NCI-H526 treated with DMSO at 0.1 percent for 48 hours (cell line): ENCODE data around the gene FMNL2.
A peak's percentile ranks its signal among the peaks of the same experiment; 100 is the strongest.

Source experiments
- DNase-seq: peaks from one replicate; lab custom pipeline; 2025; lab: John Stamatoyannopoulos, UW

Gene FMNL2

DNA sequence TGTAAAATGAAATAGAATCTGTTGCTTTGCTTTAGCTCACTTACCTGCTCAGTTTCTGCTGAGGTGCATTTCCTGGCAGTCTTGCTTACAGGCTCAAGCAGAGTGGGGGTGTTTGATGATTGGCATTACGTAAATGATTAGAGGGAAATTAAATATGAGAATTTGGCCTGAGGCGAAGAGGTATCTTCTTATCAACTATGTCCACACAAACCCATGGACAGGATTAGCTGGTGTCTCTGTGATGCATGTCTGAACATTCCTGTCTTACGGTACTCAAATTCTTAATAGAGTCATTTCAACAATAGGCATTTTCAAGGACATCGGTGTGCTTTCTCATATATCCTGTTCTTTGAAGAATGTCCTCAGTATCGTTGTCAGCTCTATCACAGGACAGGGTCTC lies 280.2 kb downstream of the FMNL2 start:
- DNase-seq, result peak; percentile 4

DNA sequence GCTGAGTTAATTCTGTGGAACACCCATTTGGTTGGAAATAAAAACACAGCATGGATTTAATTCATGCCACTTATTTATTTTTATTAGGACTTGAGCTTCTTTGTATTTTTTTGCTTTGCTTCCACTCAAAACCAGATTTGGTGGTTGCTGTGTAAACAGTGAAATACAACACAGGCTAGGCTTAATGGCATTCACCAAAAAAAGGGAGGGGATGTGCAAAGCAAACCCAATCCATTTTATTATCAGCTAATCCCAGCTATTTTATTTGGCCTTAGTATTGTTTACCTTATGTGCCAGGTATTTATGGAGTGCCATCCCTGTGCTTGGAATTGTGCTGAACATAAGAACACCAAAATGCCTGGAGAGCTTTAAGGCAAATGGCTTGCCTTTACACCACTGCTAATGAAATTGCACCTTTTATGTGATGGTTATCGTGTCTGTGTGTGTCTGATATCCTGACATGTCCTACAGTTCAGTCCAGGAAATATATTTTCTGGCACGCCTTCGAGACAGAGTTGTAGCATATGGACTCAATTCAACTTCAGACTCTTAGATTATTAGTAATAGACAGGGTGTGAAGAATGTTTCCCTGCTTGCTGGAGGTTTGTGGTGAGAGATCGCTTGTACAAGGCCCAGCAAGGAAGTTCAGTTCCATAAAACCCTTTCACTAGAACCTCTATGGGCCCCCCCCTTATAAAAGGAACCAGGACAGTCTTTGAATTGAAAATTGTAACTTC lies 282.6 kb downstream of the FMNL2 start:
- no peak for DNase-seq

DNA sequence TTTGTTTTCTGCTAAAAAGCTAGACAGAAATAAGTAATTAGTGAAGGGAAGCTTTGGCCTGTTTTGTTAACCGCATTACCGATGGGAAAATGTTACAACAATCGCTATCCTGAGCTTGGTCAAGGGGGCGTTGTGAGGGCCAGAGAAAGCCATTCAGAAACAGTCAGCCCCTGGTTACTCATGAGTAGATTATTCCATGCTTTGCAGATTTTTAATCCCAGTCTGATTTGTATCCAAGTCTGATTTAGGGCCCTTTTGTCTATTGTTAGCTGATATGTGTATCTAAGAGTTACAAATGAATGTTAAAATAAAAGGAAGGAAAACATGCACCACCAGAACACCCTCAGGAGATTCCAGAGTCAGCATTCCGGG lies 283.2 kb downstream of the FMNL2 start:
- DNase-seq, result no peak

DNA sequence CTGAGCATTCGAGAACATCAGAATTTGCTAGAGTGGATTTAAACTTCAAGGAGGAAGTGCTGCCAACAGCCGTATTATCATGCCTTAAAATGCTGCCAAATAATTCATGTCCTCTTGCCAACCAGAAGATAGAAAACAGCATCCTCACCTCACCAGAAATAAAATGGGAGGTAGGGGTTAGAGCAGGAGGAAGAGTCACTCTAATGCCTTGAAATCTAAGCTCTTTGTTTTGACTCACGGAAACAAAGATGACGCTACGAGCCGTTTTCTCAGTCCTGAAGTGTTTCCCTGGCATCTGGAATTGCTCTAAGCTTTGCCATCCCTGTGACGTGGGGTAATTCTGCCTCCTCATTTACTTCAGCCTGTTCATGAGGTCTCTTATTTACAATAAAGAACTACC lies 285.2 kb downstream of the FMNL2 start:
- DNase-seq, result no peak

DNA sequence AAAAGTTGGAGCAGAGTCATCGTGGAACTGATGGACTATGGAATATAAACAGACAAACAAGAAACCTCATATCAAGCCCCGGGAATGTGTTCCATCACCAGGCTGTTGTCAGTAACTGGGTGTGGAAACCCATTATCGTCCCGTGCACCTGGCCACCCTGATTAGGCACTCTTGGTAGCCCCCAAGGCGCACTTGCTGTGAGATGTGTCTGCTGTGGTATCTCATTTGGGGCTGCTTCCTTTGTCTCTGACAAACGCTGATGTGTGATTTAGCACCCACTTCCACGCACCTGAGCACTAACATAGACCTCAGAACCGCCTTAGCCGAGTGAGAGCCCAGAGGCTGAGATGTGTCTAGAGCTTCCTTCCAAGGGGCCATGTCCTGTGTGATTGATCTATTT lies 286.0 kb downstream of the FMNL2 start:
- DNase-seq, result no peak

DNA sequence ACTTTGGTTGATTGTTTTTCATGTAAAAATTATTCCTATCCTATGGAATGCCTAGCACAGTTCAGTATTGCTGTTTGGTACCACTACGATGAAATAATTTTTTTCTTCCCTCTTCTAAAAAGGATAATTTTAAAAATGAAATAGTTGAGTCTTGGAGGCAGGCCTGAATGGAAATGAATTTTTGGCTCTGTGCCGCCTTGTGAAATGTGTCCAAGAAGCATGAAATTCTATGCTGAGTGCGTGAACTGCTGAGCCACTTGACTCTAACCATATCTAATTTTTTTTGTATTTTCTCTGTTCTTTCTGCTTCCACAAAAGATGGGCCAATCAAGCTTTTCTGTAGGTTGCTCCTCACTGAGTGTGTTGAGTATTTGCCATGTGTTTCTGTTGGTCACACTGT lies 287.2 kb downstream of the FMNL2 start:
- DNase-seq, result no peak

DNA sequence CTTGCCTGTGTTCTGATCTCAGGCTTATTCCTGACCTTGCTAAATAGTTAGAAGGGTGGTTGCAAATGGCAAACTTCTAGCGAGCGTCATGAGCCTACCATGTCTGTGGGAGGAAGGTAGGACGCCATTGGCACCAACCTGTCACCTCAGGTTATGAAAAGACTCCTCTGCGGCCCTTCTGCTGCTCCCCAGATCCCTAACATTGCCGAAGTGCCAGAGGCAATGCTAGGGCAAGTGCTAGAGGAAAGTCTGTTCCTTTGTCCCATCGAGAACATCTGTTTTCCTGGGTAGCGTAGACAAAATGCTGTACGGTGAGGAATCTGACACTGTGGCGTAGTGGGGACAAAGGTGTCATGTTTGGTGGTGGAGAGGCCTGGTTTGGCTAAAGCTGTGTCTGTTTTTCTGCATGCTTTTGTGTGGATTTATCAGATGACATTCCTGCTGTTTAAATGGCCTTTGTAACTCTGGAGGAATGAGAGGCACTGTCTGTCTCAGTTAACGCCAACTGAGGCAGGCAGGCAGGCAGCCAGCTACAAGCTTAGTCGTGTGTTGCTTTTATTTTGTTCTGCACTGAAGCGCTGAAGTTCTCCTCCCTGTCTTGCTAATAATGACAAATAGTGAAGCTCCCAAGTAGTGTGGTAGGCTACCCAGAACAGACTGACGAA lies 288.2 kb downstream of the FMNL2 start:
- DNase-seq, result no peak

DNA sequence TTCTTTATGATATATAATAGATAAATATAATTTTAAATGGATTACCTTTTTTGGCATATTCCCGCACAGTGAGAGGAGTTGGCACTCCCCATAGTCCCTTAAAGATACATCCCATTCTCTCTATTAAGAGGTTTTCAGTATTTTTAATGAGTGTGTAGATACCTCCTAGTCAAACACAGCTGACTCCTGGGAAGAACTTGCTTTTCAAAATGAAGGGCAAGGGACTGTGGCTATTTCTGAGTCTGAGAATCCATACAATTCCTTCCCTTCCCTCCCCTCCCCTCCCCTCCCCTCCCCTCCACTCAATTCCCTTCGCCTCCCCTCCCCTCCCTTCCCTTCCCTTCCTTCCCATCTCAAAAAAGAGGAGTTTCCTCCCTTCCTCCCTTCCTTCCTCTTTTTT lies 288.8 kb downstream of the FMNL2 start:
- no peak for DNase-seq

DNA sequence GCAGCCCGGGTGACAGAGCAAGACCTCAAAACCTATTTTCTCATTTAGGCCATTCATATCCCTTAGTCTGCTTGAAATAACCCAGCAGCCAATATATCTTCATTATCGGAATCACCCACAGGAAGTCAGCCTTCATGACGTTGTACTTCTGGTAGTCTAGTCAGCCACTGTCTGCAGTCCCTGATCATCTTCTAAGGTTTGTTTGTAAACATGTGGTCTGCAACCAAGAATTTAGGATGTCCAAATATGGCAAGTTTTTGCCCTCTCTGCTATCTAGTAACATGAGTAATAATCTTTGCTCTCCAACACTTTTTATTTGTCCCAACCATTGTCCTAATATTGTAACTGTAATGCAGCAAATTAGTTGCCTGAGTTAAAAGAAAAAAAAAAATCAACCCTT lies 289.8 kb downstream of the FMNL2 start:
- no peak for DNase-seq

DNA sequence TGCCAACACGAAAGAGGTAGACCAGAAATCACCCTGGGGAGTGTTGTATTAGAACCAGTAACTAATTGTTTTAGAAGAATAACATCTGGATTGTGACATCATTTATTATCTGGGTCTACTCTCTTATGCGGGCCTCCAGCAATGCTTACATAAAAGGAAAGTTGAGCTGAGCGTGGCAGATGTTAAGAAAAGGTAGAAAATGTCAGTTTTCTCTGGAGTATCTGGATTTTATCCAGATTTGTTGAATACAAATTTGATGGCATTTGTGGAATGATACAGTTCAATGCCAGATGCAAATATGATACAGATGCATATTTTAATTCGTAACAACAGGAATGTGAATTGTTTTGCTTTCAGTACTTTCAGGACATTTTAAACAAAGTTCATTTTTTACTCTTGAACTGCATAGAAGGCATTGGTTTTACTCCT lies 292.0 kb downstream of the FMNL2 start:
- DNase-seq, result no peak

DNA sequence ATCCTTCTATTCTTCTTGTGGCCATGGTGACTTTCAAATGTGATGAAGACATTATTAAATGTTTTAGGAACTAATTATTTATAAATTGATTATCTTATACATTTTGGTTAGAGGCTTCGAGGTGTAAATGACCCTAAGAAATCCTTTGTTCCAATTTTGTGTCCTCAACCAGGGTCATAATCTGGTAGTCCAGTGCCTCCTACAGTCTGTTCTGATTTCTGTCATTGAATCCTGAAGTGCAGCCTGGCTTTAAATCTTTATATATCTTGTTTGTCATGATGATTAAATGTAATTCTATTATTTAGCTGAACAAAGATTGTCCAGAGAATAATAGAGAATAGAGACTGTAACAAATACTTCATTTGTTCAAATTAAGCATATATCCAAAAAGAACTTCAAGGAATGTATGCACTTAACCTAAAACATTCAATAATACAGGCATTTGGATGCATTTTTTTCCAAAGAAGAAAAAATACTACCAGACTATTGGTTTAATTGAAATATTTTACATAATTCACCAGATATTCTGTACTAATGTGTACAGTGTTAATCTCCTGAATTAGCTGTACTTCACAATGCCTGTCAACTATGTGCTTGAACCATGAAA lies 292.5 kb downstream of the FMNL2 start:
- DNase-seq, result no peak

DNA sequence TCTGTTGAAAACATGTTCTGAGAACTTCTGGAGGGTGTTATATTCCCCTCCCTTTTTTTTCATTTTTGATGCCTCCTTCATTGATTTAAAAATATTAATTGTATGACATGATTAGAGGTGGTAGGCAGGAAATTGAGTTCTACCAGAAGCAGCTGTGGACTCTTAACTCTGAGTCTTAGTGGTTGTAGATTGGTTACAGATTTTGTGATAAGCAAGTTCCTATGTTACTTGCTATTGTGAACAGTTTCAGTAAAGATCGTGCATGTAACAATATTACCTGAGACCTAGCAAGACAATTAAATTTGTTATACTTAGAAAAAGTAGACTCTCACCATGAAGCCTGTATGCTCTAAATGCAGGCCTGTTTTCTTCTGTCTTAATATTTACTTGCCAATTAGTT lies 294.2 kb downstream of the FMNL2 start:
- no peak for DNase-seq

DNA sequence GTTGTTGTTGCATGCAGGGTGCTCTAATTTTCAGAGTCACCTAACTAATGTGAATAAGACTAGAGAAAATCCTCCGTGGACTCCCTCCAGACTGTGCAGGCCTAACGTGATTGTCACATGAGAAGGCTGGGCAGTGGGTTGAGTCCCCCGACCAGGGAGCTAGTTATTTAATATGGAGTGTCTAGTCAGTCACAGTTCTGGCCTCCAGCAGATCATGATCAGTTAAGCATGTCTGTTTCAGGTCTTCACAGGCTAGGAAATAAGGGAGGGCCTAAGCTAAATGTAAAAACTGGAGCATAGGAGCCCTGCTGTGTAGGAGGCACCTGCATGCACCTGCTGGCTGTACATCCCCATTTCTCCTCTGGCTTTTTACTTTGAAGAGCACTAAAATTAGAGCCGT lies 295.5 kb downstream of the FMNL2 start:
- DNase-seq, result no peak

DNA sequence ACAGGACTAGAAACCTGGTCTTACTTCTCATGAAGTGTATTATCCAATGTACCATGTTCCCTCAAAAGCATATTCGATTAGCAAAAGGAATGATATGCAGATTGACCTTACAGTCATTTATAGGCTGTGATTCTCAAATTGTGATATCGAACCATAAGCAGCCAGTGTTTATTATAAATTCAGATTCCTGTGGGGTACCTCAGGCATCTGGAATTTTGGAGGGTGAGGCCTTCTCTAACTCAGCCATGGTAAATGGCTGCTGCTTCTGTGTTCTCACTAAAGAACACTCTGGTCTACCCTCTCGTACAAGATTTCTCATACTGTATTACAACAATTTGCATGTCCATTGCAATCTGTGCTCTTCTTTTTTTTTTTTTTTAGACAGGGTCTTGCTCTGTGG lies 297.8 kb downstream of the FMNL2 start:
- DNase-seq, result no peak

DNA sequence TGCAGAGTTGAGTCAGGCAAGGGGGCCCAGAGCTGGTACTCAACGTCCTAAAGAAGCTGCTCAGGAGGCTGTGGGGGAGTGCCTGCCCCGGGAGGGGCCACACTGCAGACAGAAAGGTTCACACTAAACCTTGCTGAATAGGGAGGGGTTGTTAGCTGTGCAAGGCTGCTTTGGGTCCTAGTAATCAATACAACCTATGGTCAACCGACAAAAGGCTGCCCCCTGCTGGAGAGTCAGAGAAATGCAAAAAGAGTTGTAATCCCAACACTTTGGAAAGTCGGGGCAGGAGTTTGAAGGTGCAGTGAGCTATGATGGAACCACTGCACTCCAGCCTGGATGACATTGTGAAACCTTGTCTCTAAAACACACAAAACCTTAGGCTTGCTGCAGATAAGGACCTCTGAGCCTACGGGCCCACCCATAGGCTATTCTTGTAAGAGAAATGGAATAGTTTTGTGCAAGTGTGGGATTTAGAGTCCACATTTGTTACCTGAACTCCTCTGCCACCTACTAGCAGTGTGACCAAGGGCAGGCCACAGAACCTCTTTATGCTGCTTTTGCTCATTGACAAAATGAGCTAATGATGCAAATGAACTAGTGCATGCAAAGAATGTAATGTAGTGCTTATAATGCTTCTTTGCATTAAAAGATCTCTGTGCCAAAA lies 300.8 kb downstream of the FMNL2 start:
- peak; percentile 11 for DNase-seq

DNA sequence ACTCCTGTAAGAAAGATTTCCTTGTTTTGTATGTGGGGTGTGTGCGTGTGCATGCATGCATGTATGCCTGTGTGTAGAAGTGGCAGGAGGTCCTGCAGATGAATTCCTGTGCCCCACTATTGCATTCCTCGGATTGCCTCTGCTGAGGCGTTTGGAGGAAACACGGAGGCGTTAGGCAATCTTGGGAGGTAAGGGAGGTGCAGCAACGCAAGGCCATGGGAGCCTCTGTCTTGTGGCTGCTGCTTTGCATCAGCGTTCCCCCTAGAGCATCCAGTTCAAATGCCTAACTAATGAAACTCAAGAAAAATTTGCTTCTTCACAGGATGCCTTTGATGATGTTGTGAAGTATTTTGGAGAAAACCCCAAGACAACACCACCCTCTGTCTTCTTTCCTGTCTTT lies 302.3 kb downstream of the FMNL2 start:
- DNase-seq, result no peak

DNA sequence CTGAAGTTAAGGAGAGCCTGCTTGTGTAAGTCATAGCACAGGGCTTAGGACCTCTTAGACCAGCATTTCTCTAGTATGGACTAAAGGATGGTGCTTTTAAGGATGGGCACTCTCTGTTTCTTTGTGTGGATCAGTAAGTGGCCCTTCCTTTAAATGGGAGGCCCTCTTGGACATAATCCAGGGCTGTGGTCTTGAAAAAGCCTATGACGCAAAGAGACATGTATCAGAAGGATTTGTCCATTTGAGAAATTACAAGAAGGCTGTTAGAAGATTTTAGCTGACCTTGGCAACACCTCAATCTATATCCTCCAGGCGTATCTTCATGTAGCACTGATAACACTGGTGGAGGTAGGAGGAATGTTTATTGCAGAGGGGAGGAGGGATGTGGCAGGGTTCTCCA lies 303.1 kb downstream of the FMNL2 start:
- no peak for DNase-seq

DNA sequence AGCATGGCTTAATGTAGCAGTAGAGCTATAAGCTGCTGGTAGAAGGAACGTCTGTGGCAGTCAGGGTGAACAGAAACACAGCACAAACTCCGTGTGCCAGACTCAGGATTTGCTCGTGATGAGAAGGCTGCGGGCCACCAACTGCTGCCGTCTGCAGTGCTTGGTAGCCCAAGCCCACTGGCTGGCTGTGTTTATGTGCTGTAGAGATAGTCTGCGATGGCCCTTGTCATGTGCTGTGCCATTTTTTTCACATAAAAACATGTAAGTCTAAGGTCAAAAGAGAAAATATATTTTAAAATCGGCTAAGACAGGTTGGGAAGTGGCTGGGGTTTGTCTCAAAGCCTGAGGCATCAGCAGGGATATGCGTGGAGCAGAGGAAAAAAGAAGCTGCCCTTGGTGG lies 303.6 kb downstream of the FMNL2 start:
- DNase-seq, result no peak

DNA sequence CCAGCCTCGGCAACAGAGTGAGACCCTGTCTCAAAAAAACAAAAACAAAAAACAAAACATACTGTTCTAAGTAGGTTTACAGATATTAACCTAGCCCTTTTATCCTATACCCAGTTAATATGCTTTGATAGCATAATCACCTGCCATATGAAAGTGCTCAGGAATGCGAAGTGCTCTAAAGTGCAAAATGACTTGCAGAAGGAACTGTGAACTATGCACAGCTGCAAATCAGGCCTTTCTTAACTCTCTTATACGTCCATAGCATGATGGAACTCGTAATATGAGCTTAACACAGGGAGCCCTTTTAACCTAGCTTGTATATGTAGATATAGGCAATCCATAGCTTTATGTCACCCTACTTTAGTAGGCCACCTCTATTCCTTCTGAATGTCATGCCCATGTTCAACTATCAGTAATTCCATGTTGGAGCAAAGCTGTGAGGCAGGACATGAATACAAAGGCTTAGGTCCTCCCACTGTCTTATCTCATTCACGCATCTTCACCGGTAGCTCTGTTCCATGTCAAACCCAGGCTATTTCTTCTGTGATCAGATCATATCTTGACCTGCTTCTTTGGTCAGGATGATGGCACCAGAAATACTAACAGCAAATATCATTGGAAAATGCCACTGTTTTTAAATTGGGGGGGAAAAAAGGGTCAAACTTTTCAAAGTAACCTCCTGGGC lies 309.4 kb downstream of the FMNL2 start:
- DNase-seq, result no peak

DNA sequence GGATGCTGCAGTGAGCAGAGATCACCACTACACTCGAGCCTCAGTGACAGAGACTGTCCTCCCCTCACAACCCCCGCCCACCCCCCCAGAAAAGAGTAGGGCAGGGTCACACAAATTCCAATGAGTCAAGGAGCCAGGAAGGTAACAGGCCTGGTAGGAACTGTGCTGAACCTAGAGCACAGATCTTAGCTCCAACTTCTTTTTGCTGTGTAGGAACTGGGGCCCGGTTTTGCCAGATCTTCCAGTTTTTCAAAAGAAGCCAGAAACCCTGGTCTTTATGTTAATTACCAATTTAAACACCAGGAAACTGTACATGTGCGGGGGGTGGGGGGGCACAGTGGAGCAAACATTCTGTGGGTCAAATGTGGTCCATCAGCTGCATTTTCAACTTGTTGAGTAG lies 311.3 kb downstream of the FMNL2 start:
- no peak for DNase-seq

DNA sequence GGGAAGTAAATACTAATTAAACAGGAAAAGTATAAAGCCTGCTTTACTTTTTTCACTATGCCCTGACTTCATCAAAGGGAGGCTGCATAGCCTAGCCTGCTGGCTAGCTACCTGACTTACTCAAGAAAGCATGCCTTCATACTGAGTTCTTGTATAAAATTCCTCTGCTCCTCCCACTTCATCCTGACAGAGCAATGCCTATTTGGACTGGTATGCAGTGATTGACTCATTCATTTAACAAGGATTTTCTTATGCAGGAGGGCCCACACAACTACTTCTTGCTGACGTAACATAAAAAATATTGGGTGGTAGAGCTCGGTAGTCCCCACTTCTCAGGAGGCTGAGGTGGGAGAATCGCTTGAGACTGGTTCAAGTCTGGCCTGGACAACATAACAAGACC lies 311.8 kb downstream of the FMNL2 start:
- DNase-seq, result no peak

DNA sequence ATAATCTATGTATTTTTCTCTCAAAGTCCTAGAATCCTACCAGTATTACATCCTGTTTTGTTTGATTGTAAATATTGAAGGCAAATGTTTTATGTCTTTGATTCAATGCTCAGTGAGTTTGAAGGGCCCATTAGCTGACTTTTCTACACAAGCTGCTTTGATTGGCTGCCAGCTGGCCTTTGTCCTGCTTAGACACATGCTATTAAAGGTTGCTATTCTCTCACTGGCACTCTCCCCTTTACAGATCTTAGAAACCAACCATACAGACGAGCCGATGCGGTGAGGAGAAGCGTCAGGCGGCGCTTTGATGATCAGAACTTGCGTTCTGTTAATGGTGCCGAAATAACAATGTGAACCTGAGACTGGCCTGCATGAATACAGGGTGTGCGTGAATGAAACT lies 312.6 kb downstream of the FMNL2 start:
- no peak for DNase-seq

DNA sequence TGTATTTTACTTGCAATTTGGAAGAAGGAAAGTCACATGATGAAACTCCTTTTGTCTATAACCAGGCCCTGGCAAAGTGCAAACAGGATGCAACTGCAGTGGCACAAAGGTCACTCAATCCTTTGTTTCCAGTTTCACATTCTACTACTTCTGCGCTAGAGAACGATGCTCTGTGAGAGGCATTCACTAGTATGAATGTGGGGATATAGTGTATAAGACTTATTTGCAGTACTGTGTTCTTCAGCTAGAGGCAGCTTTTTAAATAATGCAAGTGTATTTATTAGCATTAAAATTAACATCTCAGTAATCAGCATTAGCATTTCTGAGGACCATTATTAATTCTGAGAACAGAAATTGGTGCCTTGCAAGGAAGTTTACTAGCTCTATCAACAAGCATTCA lies 313.4 kb downstream of the FMNL2 start:
- DNase-seq, result no peak
